Measurements from ENCODE around the gene STXBP6. TPM values are rescaled to one million over a fixed set of nuclear protein-coding genes. Genes with fewer than 3 reads are reported as not detected.

STXBP6 gene
- total and polyA plus RNA-seq, 2 of the 13 experiments (the other 11 are each of a cell fraction or from before 2014, with no cell fraction given): 35.3 to 42.8 TPM

DNA sequence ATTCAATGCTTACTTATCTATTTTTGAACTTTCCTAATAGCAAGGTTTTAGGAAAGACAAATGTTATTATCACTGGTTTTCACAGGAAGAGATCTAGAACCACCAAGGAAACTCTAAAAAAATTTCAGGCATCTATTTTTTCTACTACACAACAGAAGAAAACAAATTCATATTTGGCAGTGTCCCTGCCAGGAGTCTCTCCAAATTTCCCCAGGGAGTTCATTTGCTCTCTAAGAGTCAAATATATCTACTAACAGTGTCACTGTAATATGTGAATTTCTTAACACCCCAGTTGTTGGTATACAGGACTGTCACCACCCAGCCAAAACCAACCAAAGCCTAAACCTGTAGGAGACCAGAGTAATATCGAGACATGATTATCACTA, 83.4 kb downstream of the STXBP6 start:
- ChIA-PET CTCF (ENCODE audit: low intra/inter-chr PET ratio, low total read pairs) (no interaction called here), POLR2A (interaction anchor here (2.4 kb wide), 1 partner anchor 13 kb away, joined by 10 read pairs; no protein-coding TSS in a partner anchor)
- 0 out of 2 replicates have a peak, but pooled peaks have one; percentile 54 for TF ChIP-seq DNMT3B (CRISPR knock-in tag; conservative IDR thresholded peaks at IDR 0.05)
- TF ChIP-seq, protein P1, sequence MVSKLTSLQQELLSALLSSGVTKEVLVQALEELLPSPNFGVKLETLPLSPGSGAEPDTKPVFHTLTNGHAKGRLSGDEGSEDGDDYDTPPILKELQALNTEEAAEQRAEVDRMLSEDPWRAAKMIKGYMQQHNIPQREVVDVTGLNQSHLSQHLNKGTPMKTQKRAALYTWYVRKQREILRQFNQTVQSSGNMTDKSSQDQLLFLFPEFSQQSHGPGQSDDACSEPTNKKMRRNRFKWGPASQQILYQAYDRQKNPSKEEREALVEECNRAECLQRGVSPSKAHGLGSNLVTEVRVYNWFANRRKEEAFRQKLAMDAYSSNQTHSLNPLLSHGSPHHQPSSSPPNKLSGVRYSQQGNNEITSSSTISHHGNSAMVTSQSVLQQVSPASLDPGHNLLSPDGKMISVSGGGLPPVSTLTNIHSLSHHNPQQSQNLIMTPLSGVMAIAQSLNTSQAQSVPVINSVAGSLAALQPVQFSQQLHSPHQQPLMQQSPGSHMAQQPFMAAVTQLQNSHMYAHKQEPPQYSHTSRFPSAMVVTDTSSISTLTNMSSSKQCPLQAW (CRISPR knock-in tag; IDR thresholded peaks at IDR 0.05): no peak
- no peak overlapping the region for H2AFZ ChIP-seq (ENCODE audit: low read length)
- H4K20me1 ChIP-seq (ENCODE audit: insufficient read depth, low read length): no peaks in the 10 kb centered on the region
- H3K4me1 ChIP-seq (ENCODE audit: insufficient read depth, low read length): peaks cover 23% of the 10 kb centered on the region
- no peak for ATAC-seq
- no peak overlapping the region for H3K9ac ChIP-seq (ENCODE audit: insufficient read depth, low read depth, low read length)
- in situ Hi-C loops (cut with HindIII; ENCODE audit: extremely low pct_ligation_motif_present, low pct_unique_long_range_greater_than_20kb) (no loop called here), intact Hi-C loops (cut with micrococcal nuclease; ENCODE audit: unreplicated experiment) (no loop called here)
- 82% methylated on average over 1 of the region's 1 CpG for WGBS (ENCODE audit: low lambda C conversion rate)
- no peak for FAIRE-seq
- H3K9me3 ChIP-seq (ENCODE audit: low read length): no peaks in the 10 kb centered on the region
- no peaks in the 10 kb centered on the region for H3K27me3 ChIP-seq (ENCODE audit: control insufficient read depth in 1 of 2, insufficient read depth in 2 of 2, low read length in 2 of 2)
- no peaks in the 10 kb centered on the region for H3K36me3 ChIP-seq (replicated peaks in 1 of 2; ENCODE audit: control insufficient read depth in 1 of 2, insufficient read depth in 2 of 2, low read length in 2 of 2)
- no peak overlapping the region for H3K4me3 ChIP-seq (replicated peaks in 1 of 3; ENCODE audit: insufficient read depth in 1 of 3, low read depth in 2 of 3, low read length in 3 of 3)
- H3K27ac ChIP-seq (ENCODE audit: extremely low read length, insufficient read depth, low read length): no peak overlapping the region
- no TSS peak for BruUV-seq (replicated peaks)
- H3K4me2 ChIP-seq (ENCODE audit: low read depth, low read length): no peak overlapping the region
- DNase-seq (ENCODE audit: low spot score): no peak
- peaks cover 2% of the 10 kb centered on the region for H3K79me2 ChIP-seq (ENCODE audit: insufficient read depth, low read length)

DNA sequence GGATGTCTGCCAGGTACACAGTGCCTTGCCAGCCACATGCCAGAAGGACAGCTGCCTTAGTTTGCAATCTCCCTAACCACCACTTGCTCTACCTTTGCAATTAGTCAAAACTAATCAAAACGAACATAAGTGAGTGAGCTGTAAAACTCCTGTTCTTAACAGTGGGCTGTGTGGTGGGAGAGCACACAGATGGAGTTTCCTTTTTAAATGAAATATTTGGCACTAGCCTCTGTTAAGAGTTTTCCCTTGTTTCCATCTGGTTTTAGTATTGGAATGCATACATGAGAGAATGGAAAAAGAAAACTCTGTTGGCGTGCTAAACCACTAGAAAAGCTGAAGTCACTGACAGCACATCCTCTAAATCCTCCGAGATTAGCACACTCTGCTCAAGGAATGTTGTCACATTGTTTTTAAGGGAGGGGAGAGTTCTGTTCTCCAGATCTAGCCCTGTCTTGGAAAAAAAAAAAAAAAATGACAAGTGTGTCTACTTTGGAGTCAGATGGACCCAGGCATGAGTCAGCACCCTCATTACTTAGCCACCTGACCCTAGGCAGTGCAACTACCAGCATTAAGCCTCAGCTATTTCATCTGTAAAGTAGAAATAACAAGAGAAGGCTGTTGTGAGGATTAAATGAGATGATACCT, 83.9 kb downstream of the STXBP6 start:
- no peak for FAIRE-seq
- Histone ChIP-seq H3K27me3 (ENCODE audit: control insufficient read depth in 1 of 2, insufficient read depth in 2 of 2, low read length in 2 of 2) (no peaks in the 10 kb centered on the region), H2AFZ (ENCODE audit: low read length) (no peak overlapping the region), H3K4me2 (ENCODE audit: low read depth, low read length) (no peak overlapping the region), H3K4me1 (ENCODE audit: insufficient read depth, low read length) (peaks cover 24% of the 10 kb centered on the region), H3K27ac (ENCODE audit: extremely low read length, insufficient read depth, low read length) (no peak overlapping the region), H3K36me3 (replicated peaks in 1 of 2; ENCODE audit: control insufficient read depth in 1 of 2, insufficient read depth in 2 of 2, low read length in 2 of 2) (no peaks in the 10 kb centered on the region), H3K79me2 (ENCODE audit: insufficient read depth, low read length) (peaks cover 2% of the 10 kb centered on the region), H3K4me3 (replicated peaks in 1 of 3; ENCODE audit: insufficient read depth in 1 of 3, low read depth in 2 of 3, low read length in 3 of 3) (no peak overlapping the region), H3K9ac (ENCODE audit: insufficient read depth, low read depth, low read length) (no peak overlapping the region), H3K9me3 (ENCODE audit: low read length) (no peaks in the 10 kb centered on the region), H4K20me1 (ENCODE audit: insufficient read depth, low read length) (no peaks in the 10 kb centered on the region)
- ATAC-seq: peak; percentile 72
- CTCF ChIA-PET (ENCODE audit: low intra/inter-chr PET ratio, low total read pairs): no interaction called here
- DNase-seq (ENCODE audit: low spot score): no peak
- intact Hi-C loops (cut with micrococcal nuclease; ENCODE audit: unreplicated experiment) (no loop called here), in situ Hi-C loops (cut with HindIII; ENCODE audit: extremely low pct_ligation_motif_present, low pct_unique_long_range_greater_than_20kb) (no loop called here)
- no TSS peak for BruUV-seq (replicated peaks)
- 78% methylated on average over 3 of the region's 3 CpGs for WGBS (ENCODE audit: low lambda C conversion rate)
- POLR2A ChIA-PET: interaction anchor here (2.4 kb wide), 1 partner anchor 13 kb away, joined by 10 read pairs; no protein-coding TSS in a partner anchor
- TF ChIP-seq ZKSCAN8 (CRISPR knock-in tag; IDR thresholded peaks at IDR 0.05; ENCODE audit: borderline replicate concordance) (no peak), ZNF207 (IDR thresholded peaks at IDR 0.05; ENCODE audit: borderline replicate concordance) (no peak), GFI1 (CRISPR knock-in tag; IDR thresholded peaks at IDR 0.05; ENCODE audit: borderline replicate concordance) (no peak), GZF1 (CRISPR knock-in tag; IDR thresholded peaks at IDR 0.05) (no peak), YY1 (IDR thresholded peaks at IDR 0.05; ENCODE audit: insufficient read depth, insufficient replicate concordance, low read depth, low read length) (no peak), ZNF317 (CRISPR knock-in tag; IDR thresholded peaks at IDR 0.05) (no peak), NFATC3 (CRISPR knock-in tag; IDR thresholded peaks at IDR 0.05) (no peak), NFE2L2 (IDR thresholded peaks at IDR 0.05; ENCODE audit: low read length) (peak; percentile 55; the same call in 1 of the 2 replicates), FOSL2 (CRISPR knock-in tag; IDR thresholded peaks at IDR 0.05) (peak; percentile 87)
- TF ChIP-seq, protein P1 (CRISPR knock-in tag; IDR thresholded peaks at IDR 0.05): no peak
- TF ChIP-seq, protein P2, sequence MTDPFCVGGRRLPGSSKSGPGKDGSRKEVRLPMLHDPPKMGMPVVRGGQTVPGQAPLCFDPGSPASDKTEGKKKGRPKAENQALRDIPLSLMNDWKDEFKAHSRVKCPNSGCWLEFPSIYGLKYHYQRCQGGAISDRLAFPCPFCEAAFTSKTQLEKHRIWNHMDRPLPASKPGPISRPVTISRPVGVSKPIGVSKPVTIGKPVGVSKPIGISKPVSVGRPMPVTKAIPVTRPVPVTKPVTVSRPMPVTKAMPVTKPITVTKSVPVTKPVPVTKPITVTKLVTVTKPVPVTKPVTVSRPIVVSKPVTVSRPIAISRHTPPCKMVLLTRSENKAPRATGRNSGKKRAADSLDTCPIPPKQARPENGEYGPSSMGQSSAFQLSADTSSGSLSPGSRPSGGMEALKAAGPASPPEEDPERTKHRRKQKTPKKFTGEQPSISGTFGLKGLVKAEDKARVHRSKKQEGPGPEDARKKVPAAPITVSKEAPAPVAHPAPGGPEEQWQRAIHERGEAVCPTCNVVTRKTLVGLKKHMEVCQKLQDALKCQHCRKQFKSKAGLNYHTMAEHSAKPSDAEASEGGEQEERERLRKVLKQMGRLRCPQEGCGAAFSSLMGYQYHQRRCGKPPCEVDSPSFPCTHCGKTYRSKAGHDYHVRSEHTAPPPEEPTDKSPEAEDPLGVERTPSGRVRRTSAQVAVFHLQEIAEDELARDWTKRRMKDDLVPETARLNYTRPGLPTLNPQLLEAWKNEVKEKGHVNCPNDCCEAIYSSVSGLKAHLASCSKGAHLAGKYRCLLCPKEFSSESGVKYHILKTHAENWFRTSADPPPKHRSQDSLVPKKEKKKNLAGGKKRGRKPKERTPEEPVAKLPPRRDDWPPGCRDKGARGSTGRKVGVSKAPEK (CRISPR knock-in tag; IDR thresholded peaks at IDR 0.05; ENCODE audit: borderline replicate concordance): no peak; the same call in 1 of the 2 replicates

All from HepG2 (cell line).